ENCODE measurements around the gene ARHGAP32. TPM values are rescaled to one million over a fixed set of nuclear protein-coding genes. Genes with fewer than 3 reads are reported as not detected.

Gene ARHGAP32
- total RNA-seq, 4 donors from 2014 or later, result 10.9 to 28.0 (median 19.2) TPM

DNA sequence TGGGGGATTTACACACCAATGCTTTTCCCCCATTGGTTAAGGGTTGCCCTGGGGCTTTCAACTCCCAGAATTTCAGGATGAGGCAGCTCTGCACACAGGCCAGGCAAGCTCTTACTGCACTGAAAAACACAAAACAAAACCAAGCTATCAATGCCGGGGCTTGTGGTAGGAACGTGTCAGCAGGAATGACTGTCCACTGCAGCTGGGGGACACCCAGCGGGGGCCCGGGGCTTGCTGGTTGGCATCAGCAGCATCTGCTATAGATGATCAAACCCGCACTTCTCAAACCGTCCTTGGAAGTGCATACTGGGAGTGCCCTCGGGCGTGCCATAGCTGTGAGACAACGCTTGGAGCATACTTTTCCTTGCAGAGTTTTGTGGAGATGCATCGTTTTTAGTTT is 257.2 kb downstream of the ARHGAP32 start:
- Histone ChIP-seq H3K4me3 (no peak overlapping the region), H3K9me3 (no peaks in the 10 kb centered on the region), H3K4me1 (no peaks in the 10 kb centered on the region), H3K27ac (no peak overlapping the region), H3K36me3 (no peaks in the 10 kb centered on the region), H3K27me3 (no peaks in the 10 kb centered on the region)
- DNase-seq (ENCODE audit: low spot score in 2 of 2), result no peak
- WGBS, 2 donors, result 85 to 86% methylated on average over 10 of the region's 10 CpGs
- TF ChIP-seq POLR2A (IDR thresholded peaks at IDR 0.05) (no peak), EP300 (IDR thresholded peaks at IDR 0.05) (no peak)
- TF ChIP-seq, protein P1, sequence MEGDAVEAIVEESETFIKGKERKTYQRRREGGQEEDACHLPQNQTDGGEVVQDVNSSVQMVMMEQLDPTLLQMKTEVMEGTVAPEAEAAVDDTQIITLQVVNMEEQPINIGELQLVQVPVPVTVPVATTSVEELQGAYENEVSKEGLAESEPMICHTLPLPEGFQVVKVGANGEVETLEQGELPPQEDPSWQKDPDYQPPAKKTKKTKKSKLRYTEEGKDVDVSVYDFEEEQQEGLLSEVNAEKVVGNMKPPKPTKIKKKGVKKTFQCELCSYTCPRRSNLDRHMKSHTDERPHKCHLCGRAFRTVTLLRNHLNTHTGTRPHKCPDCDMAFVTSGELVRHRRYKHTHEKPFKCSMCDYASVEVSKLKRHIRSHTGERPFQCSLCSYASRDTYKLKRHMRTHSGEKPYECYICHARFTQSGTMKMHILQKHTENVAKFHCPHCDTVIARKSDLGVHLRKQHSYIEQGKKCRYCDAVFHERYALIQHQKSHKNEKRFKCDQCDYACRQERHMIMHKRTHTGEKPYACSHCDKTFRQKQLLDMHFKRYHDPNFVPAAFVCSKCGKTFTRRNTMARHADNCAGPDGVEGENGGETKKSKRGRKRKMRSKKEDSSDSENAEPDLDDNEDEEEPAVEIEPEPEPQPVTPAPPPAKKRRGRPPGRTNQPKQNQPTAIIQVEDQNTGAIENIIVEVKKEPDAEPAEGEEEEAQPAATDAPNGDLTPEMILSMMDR (IDR thresholded peaks at IDR 0.05), result no peak

DNA sequence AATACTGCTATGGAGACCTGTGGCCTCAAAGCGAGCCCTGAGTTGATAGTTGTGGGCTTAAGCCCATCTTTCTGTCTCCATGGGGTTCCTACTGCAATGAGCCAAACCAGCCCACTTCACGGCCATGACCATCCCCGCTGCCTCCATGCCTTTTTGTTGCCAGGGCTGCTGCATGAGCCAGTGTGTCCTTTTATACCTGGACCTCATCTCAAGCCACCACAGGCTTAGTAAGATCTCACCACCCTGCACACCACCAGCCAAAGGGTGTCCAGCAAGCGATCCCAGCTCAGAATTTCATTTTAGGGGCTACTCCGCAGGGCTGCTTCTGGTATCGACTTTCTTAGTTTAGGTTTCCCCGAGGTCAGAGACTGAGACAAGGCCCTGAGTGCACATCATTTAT is 257.8 kb downstream of the ARHGAP32 start:
- 91 to 96% methylated on average over 7 of the region's 7 CpGs for WGBS, 2 donors

DNA sequence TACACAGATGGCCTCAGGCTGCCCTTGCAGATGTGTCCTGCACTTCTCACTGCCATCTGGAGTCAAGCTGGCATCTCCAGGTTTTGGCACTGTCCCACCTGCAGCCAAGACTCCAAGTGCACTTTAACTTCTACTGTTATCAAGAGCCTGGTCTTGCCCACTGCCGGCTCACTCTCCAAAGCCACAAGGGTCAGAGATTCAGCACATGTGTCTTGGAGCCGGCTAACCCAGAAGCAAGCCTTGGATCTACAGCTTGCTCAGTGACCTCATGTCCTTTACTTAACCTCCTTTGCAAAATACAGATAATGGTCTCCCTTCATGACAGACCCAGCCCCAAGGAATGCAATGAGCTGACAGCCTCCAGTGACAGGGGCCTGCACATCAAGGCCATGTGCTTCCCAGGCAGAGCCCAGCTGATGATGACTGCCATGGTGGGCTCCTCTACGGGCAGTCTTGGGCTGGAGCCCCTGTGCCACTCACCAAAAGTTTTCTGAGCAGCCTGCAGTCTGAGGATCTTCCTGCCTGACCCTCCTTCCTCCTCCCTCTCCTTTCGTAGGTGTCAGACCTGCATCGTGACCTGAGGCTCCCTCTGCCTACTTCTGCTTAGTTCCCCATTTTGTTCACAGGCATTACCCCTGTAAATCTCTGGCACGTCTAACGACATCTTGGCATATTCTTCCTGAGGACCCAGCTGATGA is 258.5 kb downstream of the ARHGAP32 start:
- no peak for DNase-seq (ENCODE audit: low spot score in 2 of 2)
- Histone ChIP-seq H3K4me3 (no peak overlapping the region), H3K27ac (no peak overlapping the region), H3K27me3 (no peaks in the 10 kb centered on the region), H3K9me3 (no peaks in the 10 kb centered on the region), H3K4me1 (no peaks in the 10 kb centered on the region), H3K36me3 (no peaks in the 10 kb centered on the region)
- TF ChIP-seq, protein P1 (IDR thresholded peaks at IDR 0.05), result no peak
- TF ChIP-seq POLR2A (IDR thresholded peaks at IDR 0.05), result no peak
- TF ChIP-seq EP300 (IDR thresholded peaks at IDR 0.05), result no peak
- 70 to 75% methylated on average over 7 of the region's 7 CpGs for WGBS, 2 donors

More for the DNA sequence above, 257.8 kb downstream of the ARHGAP32 start:
- no peak overlapping the region for H3K27ac ChIP-seq
- no peak overlapping the region for H3K4me3 ChIP-seq
- DNase-seq (ENCODE audit: low spot score in 2 of 2), result no peak
- H3K27me3 ChIP-seq, result no peaks in the 10 kb centered on the region
- no peaks in the 10 kb centered on the region for H3K4me1 ChIP-seq
- TF ChIP-seq POLR2A (IDR thresholded peaks at IDR 0.05) (no peak), EP300 (IDR thresholded peaks at IDR 0.05) (no peak)
- TF ChIP-seq, protein P1 (IDR thresholded peaks at IDR 0.05), result no peak
- H3K36me3 ChIP-seq, result no peaks in the 10 kb centered on the region
- no peaks in the 10 kb centered on the region for H3K9me3 ChIP-seq

DNA sequence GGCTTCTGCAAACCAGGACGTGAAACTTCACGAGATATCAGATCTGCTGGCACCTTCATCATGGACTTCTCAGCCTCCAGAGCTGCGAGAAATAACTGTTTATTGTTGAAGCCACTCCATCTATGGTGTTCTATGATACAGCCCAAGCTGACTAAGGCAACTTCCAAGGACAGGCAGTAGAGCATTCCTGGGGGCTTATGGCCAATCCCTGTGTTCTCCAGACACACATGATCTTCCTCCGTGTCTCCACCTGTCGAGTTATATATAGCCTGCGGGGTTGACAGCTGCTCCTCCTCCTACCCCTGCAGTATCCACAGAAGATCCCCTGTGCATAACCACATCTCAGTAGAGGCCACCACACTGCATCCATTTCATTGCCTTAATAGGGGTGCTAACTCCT is 260.5 kb downstream of the ARHGAP32 start:
- 84 to 88% methylated on average over 6 of the region's 6 CpGs for WGBS, 2 donors
- no peaks in the 10 kb centered on the region for H3K27me3 ChIP-seq
- H3K4me3 ChIP-seq, result no peak overlapping the region

DNA sequence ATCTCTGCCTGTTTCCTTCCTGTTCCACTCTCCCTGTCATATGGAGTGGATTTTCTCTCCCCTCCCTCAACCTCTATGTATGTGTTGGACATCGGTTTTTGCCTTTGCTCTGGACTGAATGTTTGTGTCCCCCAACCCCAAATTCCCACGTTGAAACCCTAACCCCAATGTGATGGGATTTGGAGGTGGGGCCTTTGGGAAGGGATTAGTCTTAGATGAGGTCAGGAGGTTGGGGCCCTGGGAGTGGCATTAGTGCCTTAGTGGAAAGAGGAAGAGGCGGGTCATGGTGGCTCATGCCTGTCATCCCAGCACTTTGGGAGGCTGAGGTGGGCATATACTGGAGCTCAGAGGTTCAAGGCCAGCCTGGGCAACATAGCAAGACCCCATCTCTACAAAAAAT is 261.1 kb downstream of the ARHGAP32 start:
- H3K27me3 ChIP-seq, result no peaks in the 10 kb centered on the region
- 80 to 81% methylated on average over 3 of the region's 3 CpGs for WGBS, 2 donors
- H3K4me3 ChIP-seq, result no peak overlapping the region
- H3K9me3 ChIP-seq, result no peaks in the 10 kb centered on the region
- no peak for DNase-seq (ENCODE audit: low spot score in 2 of 2)
- H3K4me1 ChIP-seq, result no peaks in the 10 kb centered on the region
- TF ChIP-seq, protein P1 (IDR thresholded peaks at IDR 0.05), result no peak
- no peak for TF ChIP-seq EP300 (IDR thresholded peaks at IDR 0.05)
- no peak for TF ChIP-seq POLR2A (IDR thresholded peaks at IDR 0.05)
- no peaks in the 10 kb centered on the region for H3K36me3 ChIP-seq
- H3K27ac ChIP-seq, result no peak overlapping the region

More for the DNA sequence above, 260.5 kb downstream of the ARHGAP32 start:
- Histone ChIP-seq H3K36me3 (no peaks in the 10 kb centered on the region), H3K9me3 (no peaks in the 10 kb centered on the region), H3K27ac (no peak overlapping the region), H3K4me1 (no peaks in the 10 kb centered on the region)
- no peak for TF ChIP-seq POLR2A (IDR thresholded peaks at IDR 0.05)
- no peak for DNase-seq (ENCODE audit: low spot score in 2 of 2)
